Measurements from ENCODE around the gene RABGGTB. TPM values are rescaled to one million over a fixed set of nuclear protein-coding genes. Genes with fewer than 3 reads are reported as not detected.

Gene RABGGTB
- polyA plus RNA-seq, 3 donors, result 6.5 to 84.2 (median 8.1) TPM

DNA sequence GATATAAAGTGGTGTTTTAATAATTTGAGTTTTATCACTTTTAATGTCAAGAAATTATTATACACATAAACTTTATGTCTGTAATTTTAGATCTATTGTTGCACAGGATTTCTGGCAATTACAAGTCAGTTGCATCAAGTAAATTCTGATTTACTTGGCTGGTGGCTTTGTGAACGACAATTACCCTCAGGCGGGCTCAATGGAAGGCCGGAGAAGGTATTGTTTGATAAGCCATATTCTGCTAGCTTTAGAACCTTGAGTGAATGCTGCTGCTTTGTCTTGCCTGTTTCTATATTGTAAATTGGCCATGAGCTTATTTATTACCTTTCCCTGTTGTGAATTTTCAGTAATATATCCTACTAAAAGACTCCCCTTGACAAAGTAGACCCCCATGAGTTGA is 6.0 kb downstream of the RABGGTB start:
- no peak overlapping the region for H3K4me3 ChIP-seq (replicated peaks in 1 of 3; ENCODE audit: low read depth in 2 of 3, low read length in 3 of 3)
- no peak overlapping the region for H3K4me2 ChIP-seq (replicated peaks; ENCODE audit: extremely low read depth, low read length, poor library complexity, severe bottlenecking)
- peaks cover 73 to 85% of the 10 kb centered on the region in 2 donors for H3K36me3 Mint-ChIP-seq
- peaks cover 95% of the 10 kb centered on the region for H4K20me1 ChIP-seq (ENCODE audit: insufficient read depth, low read length)
- H3K9me3 ChIP-seq (replicated peaks in 1 of 2; ENCODE audit: control insufficient read depth in 1 of 2, insufficient read depth in 1 of 2, low read length in 2 of 2), result no peaks in the 10 kb centered on the region
- WGBS (ENCODE audit: insufficient coverage), result 100% methylated on average over 2 of the region's 3 CpGs
- H3K9me3 Mint-ChIP-seq, result no peaks in the 10 kb centered on the region
- peak overlapping the region in 1 of 7 donors; percentile 26 for H3K27ac Mint-ChIP-seq
- no peak overlapping the region for H2AFZ ChIP-seq (ENCODE audit: insufficient read depth, low read depth, low read length, poor library complexity, severe bottlenecking)
- TF ChIP-seq, protein P1, sequence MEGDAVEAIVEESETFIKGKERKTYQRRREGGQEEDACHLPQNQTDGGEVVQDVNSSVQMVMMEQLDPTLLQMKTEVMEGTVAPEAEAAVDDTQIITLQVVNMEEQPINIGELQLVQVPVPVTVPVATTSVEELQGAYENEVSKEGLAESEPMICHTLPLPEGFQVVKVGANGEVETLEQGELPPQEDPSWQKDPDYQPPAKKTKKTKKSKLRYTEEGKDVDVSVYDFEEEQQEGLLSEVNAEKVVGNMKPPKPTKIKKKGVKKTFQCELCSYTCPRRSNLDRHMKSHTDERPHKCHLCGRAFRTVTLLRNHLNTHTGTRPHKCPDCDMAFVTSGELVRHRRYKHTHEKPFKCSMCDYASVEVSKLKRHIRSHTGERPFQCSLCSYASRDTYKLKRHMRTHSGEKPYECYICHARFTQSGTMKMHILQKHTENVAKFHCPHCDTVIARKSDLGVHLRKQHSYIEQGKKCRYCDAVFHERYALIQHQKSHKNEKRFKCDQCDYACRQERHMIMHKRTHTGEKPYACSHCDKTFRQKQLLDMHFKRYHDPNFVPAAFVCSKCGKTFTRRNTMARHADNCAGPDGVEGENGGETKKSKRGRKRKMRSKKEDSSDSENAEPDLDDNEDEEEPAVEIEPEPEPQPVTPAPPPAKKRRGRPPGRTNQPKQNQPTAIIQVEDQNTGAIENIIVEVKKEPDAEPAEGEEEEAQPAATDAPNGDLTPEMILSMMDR (IDR thresholded peaks at IDR 0.05), result no peak
- H3K27ac ChIP-seq (ENCODE audit: low read depth in 1 of 2, low read length in 2 of 2), result no peak overlapping the region
- no peaks in the 10 kb centered on the region for H3K27me3 ChIP-seq (ENCODE audit: control insufficient read depth in 2 of 2, insufficient read depth in 2 of 2, low read length in 2 of 2)
- H3K36me3 ChIP-seq (replicated peaks in 1 of 2; ENCODE audit: control insufficient read depth in 1 of 2, insufficient read depth in 2 of 2, low read length in 2 of 2), result peaks cover 80 to 92% of the 10 kb centered on the region in 2 donors
- no peak overlapping the region for H3K9ac ChIP-seq (ENCODE audit: insufficient read depth, low read length, poor library complexity, severe bottlenecking)
- H3K4me3 Mint-ChIP-seq, result no peak overlapping the region
- H3K79me2 ChIP-seq (ENCODE audit: insufficient read depth, low read length), result peaks cover 58% of the 10 kb centered on the region
- peaks cover 27 to 39% of the 10 kb centered on the region in 2 donors for H3K4me1 ChIP-seq (ENCODE audit: control insufficient read depth in 1 of 2, insufficient read depth in 2 of 2, low read length in 2 of 2)
- peaks cover 40% of the 10 kb centered on the region for H3K4me1 Mint-ChIP-seq
- H3K27me3 Mint-ChIP-seq (ENCODE audit: low read depth in 3 of 3), result no peaks in the 10 kb centered on the region
- intact Hi-C loops (cut with micrococcal nuclease), result no loop called here
- DNase-seq, result no peak

DNA sequence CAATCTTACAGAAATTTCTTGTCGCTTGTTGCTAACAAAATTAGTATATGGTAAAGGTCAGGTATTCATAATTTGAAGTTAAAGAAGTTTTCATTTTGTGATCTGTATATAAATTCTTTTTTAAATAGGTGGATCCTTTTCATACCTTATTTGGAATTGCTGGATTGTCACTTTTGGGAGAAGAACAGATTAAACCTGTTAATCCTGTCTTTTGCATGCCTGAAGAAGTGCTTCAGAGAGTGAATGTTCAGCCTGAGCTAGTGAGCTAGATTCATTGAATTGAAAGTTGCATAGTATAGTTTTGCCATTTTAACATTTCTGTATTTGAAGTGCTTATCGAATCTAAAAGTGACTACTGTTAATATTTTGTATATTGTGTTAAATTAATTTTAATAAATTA is 8.3 kb downstream of the RABGGTB start:
- Mint-ChIP-seq H3K4me3 (no peak overlapping the region), H3K27me3 (ENCODE audit: low read depth in 3 of 3) (no peaks in the 10 kb centered on the region), H3K4me1 (peaks cover 18% of the 10 kb centered on the region), H3K27ac (no peak overlapping the region), H3K36me3 (peaks cover 71 to 95% of the 10 kb centered on the region in 2 donors), H3K9me3 (no peaks in the 10 kb centered on the region)
- Histone ChIP-seq H3K4me1 (ENCODE audit: control insufficient read depth in 1 of 2, insufficient read depth in 2 of 2, low read length in 2 of 2) (peaks cover 7 to 16% of the 10 kb centered on the region in 2 donors), H3K9ac (ENCODE audit: insufficient read depth, low read length, poor library complexity, severe bottlenecking) (no peak overlapping the region), H3K27ac (ENCODE audit: low read depth in 1 of 2, low read length in 2 of 2) (no peak overlapping the region), H3K9me3 (replicated peaks in 1 of 2; ENCODE audit: control insufficient read depth in 1 of 2, insufficient read depth in 1 of 2, low read length in 2 of 2) (no peaks in the 10 kb centered on the region), H3K4me3 (replicated peaks in 1 of 3; ENCODE audit: low read depth in 2 of 3, low read length in 3 of 3) (no peak overlapping the region), H3K4me2 (replicated peaks; ENCODE audit: extremely low read depth, low read length, poor library complexity, severe bottlenecking) (no peak overlapping the region), H4K20me1 (ENCODE audit: insufficient read depth, low read length) (peaks cover 72% of the 10 kb centered on the region), H3K27me3 (ENCODE audit: control insufficient read depth in 2 of 2, insufficient read depth in 2 of 2, low read length in 2 of 2) (no peaks in the 10 kb centered on the region), H3K79me2 (ENCODE audit: insufficient read depth, low read length) (peaks cover 35% of the 10 kb centered on the region), H3K36me3 (replicated peaks in 1 of 2; ENCODE audit: control insufficient read depth in 1 of 2, insufficient read depth in 2 of 2, low read length in 2 of 2) (peaks cover 77 to 96% of the 10 kb centered on the region in 2 donors), H2AFZ (ENCODE audit: insufficient read depth, low read depth, low read length, poor library complexity, severe bottlenecking) (no peak overlapping the region)
- TF ChIP-seq, protein P1 (IDR thresholded peaks at IDR 0.05), result no peak
- DNase-seq, result no peak
- WGBS (ENCODE audit: insufficient coverage), result no CpG with 5 or more reads among the region's 2 CpGs
- intact Hi-C loops (cut with micrococcal nuclease), result no loop called here
